Endothelial cell of umbilical vein (primary cell): ENCODE data around the gene MCRIP1. TPM values are rescaled to one million over a fixed set of nuclear protein-coding genes. Genes with fewer than 3 reads are reported as not detected.

Source experiments
- BruUV-seq: library from RNA; stranded (reverse); fragments of 400-500 nt; replicated peaks from 2 replicates; lab custom pipeline; 2021; lab: Mats Ljungman, UMichigan
- CTCF ChIA-PET: fragments of 300-600, 350-600 bp; sonication (Branson Sonifier 250); formaldehyde crosslinking; loops from one replicate; lab custom pipeline; 2021; ENCODE audit warnings: antibody characterized with exemption, inconsistent platforms; lab: Charles Lee
- POLR2A ChIA-PET: fragments of 300-600, 350-600 bp; sonication (Branson Sonifier 250); formaldehyde crosslinking; loops from one replicate; lab custom pipeline; 2021; ENCODE audit warnings: antibody characterized with exemption, inconsistent platforms; lab: Charles Lee
- DNase-seq: peaks from one replicate; pipeline ENCODE4 v3.0.0-alpha.2; 2011; ENCODE audit warnings: low read depth, low spot score
- FAIRE-seq: peaks from 2 replicates; lab custom pipeline; 2011; peaks lifted over from hg19 to GRCh38; lab: Jason Lieb, UNC
- H2AFZ ChIP-seq: 2 replicates; pipeline ENCODE4 v1.6.0; 2012; ENCODE audit warnings: low read depth, low read length, control low read depth, inconsistent platforms
- H3K27ac ChIP-seq: 2 replicates; pipeline ENCODE4 v1.5.1; 2011; ENCODE audit warnings: low read depth, mild to moderate bottlenecking, control low read depth, low read length, moderate library complexity; ENCODE audit not compliant: insufficient read depth
- H3K27me3 ChIP-seq, 2 experiments: 2 replicates each; pipeline versions ENCODE4 v1.6.0 to v1.6.1; 2011; ENCODE audit warnings: low read length in 2 of 2, mixed read lengths in 1 of 2; ENCODE audit not compliant: control insufficient read depth in 2 of 2, insufficient read depth in 2 of 2
- H3K36me3 ChIP-seq, 2 experiments: 2 replicates in 1 of 2; 3 replicates in 1 of 2; pipeline ENCODE4 v1.5.1; 2011; ENCODE audit warnings: low read length in 2 of 2, mild to moderate bottlenecking in 1 of 2, moderate library complexity in 1 of 2; ENCODE audit not compliant: control insufficient read depth in 2 of 2, insufficient read depth in 2 of 2; ENCODE audit errors: extremely low read depth in 1 of 2
- H3K4me1 ChIP-seq: 3 replicates; pipeline ENCODE4 v1.5.1; 2011; ENCODE audit warnings: mild to moderate bottlenecking, low read length; ENCODE audit not compliant: control insufficient read depth, insufficient read depth; ENCODE audit errors: extremely low read depth
- H3K4me2 ChIP-seq: 2 replicates; pipeline ENCODE4 v1.6.1; 2011; ENCODE audit warnings: low read length, control low read depth, mixed read lengths; ENCODE audit not compliant: insufficient read depth
- H3K4me3 ChIP-seq, 3 experiments: fragments of 200-600 bp in 1 of 3; sonication (generic), shearing (Covaris generic) in 1 of 3; replicated peaks in 1 of 3; 2 replicates each; pipeline ENCODE4 v1.5.1; 2011 to 2016; ENCODE audit warnings: control low read depth in 3 of 3, low read length in 3 of 3, mild to moderate bottlenecking in 2 of 3, inconsistent platforms in 1 of 3, low read depth in 1 of 3, moderate library complexity in 1 of 3; ENCODE audit not compliant: insufficient read depth in 1 of 3
- H3K79me2 ChIP-seq: 2 replicates; pipeline ENCODE4 v1.6.0; 2012; ENCODE audit warnings: low read length, inconsistent platforms; ENCODE audit not compliant: control insufficient read depth, insufficient read depth
- H3K9ac ChIP-seq: replicated peaks from 2 replicates; pipeline ENCODE3; 2011; ENCODE audit warnings: low read length, control low read depth; ENCODE audit not compliant: insufficient read depth; ENCODE audit errors: extremely low read depth
- H3K9me1 ChIP-seq: replicated peaks from 3 replicates; pipeline ENCODE4 v1.6.0; 2011; ENCODE audit warnings: mild to moderate bottlenecking, low read length; ENCODE audit not compliant: control insufficient read depth, insufficient read depth; ENCODE audit errors: extremely low read depth
- H3K9me3 ChIP-seq: replicated peaks from 2 replicates; pipeline ENCODE4 v1.5.1; 2012; ENCODE audit warnings: low read length, inconsistent platforms; ENCODE audit not compliant: control insufficient read depth, insufficient read depth
- H4K20me1 ChIP-seq: replicated peaks from 2 replicates; pipeline ENCODE3; 2011; ENCODE audit warnings: mild to moderate bottlenecking, low read length; ENCODE audit not compliant: control insufficient read depth, insufficient read depth; ENCODE audit errors: extremely low read depth
- EZH2 ChIP-seq: IDR thresholded peaks from 2 replicates; pipeline ENCODE4 v1.6.1; 2012; ENCODE audit warnings: borderline replicate concordance, low read depth, mild to moderate bottlenecking, moderate library complexity, low read length, inconsistent platforms; ENCODE audit not compliant: severe bottlenecking
- FOS ChIP-seq: IDR thresholded peaks from 2 replicates; pipeline ENCODE4 v1.6.1; 2011; ENCODE audit warnings: mild to moderate bottlenecking, low read length, moderate library complexity, borderline replicate concordance; ENCODE audit not compliant: insufficient read depth
- GATA2 ChIP-seq: IDR thresholded peaks from 2 replicates; pipeline ENCODE4 v1.7.0; 2011; ENCODE audit warnings: low read depth, mild to moderate bottlenecking, moderate library complexity, mixed read lengths, low read length; ENCODE audit not compliant: insufficient read length, insufficient read depth
- JUN ChIP-seq: IDR thresholded peaks from 2 replicates; pipeline ENCODE4 v1.6.1; 2011; ENCODE audit warnings: borderline replicate concordance, low read depth; ENCODE audit not compliant: insufficient read length, insufficient read depth
- MYC ChIP-seq: IDR thresholded peaks from one replicate; pipeline ENCODE4 v1.6.1; 2011; ENCODE audit warnings: mild to moderate bottlenecking, low read depth, low read length
- POLR2A ChIP-seq: IDR thresholded peaks from 2 replicates; pipeline ENCODE4 v1.6.1; 2012; ENCODE audit warnings: low read depth, mild to moderate bottlenecking, control low read depth, low read length
- POLR2AphosphoS5 ChIP-seq: IDR thresholded peaks from 2 replicates; pipeline ENCODE4 v1.6.1; 2012; ENCODE audit warnings: low read depth, mild to moderate bottlenecking, control low read depth, low read length, moderate library complexity; ENCODE audit not compliant: insufficient read depth
- dilution Hi-C: fragments of 300-500 bp; cut with MboI; formaldehyde crosslinking; loops from one replicate; pipeline ENCODE4 v1.15.0; 2019; ENCODE audit warnings: low sequenced_read_pairs; ENCODE audit not compliant: extremely low pct_ligation_motif_present
- intact Hi-C: fragments of 100-400 bp; cut with micrococcal nuclease; formaldehyde crosslinking; loops from one replicate; pipeline ENCODE4 v1.10.0; 2022
- polyA plus RNA-seq, 4 experiments: library from polyadenylated mRNA; depleted of rRNA in 3 of 4; stranded (reverse) in 3 of 4; unstranded in 1 of 4; fragments of >200 nt; gene quantifications; 2 replicates each; pipeline versions ENCODE4 v1.2.1 to v1.2.3, GENCODE V29; 2011 to 2012; ENCODE audit warnings: missing spikeins in 1 of 4
- total RNA-seq: library from RNA; stranded (reverse); gene quantifications from 2 replicates; pipeline ENCODE4 v1.2.3, GENCODE V29; 2021
- TF ChIP-seq, protein P1 (sequence below): IDR thresholded peaks from 2 replicates; pipeline ENCODE4 v1.6.1; 2011; ENCODE audit not compliant: insufficient read depth, insufficient read length
- TF ChIP-seq, protein P2 (sequence below), 2 donors: IDR thresholded peaks; 1 replicate in 1 of 2; 2 replicates in 1 of 2; pipeline ENCODE4 v1.5.1; 2011; ENCODE audit warnings: low read length in 2 of 2, mild to moderate bottlenecking in 2 of 2, moderate library complexity in 2 of 2, control low read depth in 1 of 2, inconsistent platforms in 1 of 2, low read depth in 1 of 2; ENCODE audit not compliant: insufficient read depth in 1 of 2; ENCODE audit errors: extremely low read depth in 1 of 2

The MCRIP1 gene
- total and polyA plus RNA-seq, 2 donors (not counting 3 experiments of a cell fraction or from before 2014, with no cell fraction given) = 121 to 205 TPM

DNA sequence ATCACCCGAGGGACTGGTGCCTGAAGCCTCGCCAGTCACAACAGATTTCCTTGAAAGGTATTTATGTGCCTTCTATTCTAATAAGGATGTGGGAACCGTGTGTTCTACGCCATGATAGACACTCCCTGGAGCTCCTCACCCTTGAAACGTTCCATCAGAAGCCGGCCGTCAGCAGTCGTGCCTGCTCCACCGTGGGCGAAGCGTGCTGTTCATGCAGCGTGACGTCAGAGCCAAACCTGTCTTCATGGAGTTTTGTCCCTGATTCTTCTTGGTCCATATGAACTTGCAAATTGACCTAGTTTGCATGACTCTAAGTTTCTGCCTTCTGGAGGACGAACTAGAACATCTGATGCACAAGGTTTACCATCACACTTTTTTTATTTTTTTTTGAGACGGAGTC lies 6.2 kb upstream of the MCRIP1 start:
- intact Hi-C loops = no loop called here
- FAIRE-seq (no peak), DNase-seq (no peak)
- Histone ChIP-seq H3K9me3 (no peaks in the 10 kb centered on the region), H3K27ac (no peak overlapping the region), H3K36me3 (peaks cover 6 to 16% of the 10 kb centered on the region in 2 experiments), H3K4me2 (no peak overlapping the region), H3K79me2 (no peaks in the 10 kb centered on the region), H2AFZ (no peak overlapping the region), H3K27me3 (no peaks in the 10 kb centered on the region), H3K9me1 (no peaks in the 10 kb centered on the region), H3K4me1 (no peaks in the 10 kb centered on the region), H3K4me3 (no peak overlapping the region), H3K9ac (no peak overlapping the region), H4K20me1 (no peaks in the 10 kb centered on the region)
- ChIA-PET POLR2A (no interaction called here), CTCF (interaction anchor here (0.8 kb wide), 1 partner anchor 33 kb away, joined by 3 read pairs; no protein-coding TSS in a partner anchor)
- dilution Hi-C loops = no loop called here
- TF ChIP-seq MYC (no peak), JUN (no peak), POLR2A (no peak), GATA2 (no peak), EZH2 (no peak), POLR2AphosphoS5 (no peak), FOS (no peak)
- TF ChIP-seq, protein P1, sequence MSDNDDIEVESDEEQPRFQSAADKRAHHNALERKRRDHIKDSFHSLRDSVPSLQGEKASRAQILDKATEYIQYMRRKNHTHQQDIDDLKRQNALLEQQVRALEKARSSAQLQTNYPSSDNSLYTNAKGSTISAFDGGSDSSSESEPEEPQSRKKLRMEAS = no peak
- TF ChIP-seq, protein P2, sequence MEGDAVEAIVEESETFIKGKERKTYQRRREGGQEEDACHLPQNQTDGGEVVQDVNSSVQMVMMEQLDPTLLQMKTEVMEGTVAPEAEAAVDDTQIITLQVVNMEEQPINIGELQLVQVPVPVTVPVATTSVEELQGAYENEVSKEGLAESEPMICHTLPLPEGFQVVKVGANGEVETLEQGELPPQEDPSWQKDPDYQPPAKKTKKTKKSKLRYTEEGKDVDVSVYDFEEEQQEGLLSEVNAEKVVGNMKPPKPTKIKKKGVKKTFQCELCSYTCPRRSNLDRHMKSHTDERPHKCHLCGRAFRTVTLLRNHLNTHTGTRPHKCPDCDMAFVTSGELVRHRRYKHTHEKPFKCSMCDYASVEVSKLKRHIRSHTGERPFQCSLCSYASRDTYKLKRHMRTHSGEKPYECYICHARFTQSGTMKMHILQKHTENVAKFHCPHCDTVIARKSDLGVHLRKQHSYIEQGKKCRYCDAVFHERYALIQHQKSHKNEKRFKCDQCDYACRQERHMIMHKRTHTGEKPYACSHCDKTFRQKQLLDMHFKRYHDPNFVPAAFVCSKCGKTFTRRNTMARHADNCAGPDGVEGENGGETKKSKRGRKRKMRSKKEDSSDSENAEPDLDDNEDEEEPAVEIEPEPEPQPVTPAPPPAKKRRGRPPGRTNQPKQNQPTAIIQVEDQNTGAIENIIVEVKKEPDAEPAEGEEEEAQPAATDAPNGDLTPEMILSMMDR (IDR thresholded peaks at IDR 0.05; ENCODE audit: extremely low read depth in 1 of 2, insufficient read depth in 1 of 2, low read depth in 1 of 2, low read length in 2 of 2) = no peak
- BruUV-seq = no TSS peak
